NCI-H128 (cell line): Measurements from ENCODE around the gene SCAMP4.
A peak's percentile ranks its signal among the peaks of the same experiment; 100 is the strongest.

Experiments
- DNase-seq: peaks from one replicate; lab custom pipeline; 2025; ENCODE audit not compliant: unreplicated experiment; lab: John Stamatoyannopoulos, UW

The SCAMP4 gene, protein sequence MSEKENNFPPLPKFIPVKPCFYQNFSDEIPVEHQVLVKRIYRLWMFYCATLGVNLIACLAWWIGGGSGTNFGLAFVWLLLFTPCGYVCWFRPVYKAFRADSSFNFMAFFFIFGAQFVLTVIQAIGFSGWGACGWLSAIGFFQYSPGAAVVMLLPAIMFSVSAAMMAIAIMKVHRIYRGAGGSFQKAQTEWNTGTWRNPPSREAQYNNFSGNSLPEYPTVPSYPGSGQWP

DNA sequence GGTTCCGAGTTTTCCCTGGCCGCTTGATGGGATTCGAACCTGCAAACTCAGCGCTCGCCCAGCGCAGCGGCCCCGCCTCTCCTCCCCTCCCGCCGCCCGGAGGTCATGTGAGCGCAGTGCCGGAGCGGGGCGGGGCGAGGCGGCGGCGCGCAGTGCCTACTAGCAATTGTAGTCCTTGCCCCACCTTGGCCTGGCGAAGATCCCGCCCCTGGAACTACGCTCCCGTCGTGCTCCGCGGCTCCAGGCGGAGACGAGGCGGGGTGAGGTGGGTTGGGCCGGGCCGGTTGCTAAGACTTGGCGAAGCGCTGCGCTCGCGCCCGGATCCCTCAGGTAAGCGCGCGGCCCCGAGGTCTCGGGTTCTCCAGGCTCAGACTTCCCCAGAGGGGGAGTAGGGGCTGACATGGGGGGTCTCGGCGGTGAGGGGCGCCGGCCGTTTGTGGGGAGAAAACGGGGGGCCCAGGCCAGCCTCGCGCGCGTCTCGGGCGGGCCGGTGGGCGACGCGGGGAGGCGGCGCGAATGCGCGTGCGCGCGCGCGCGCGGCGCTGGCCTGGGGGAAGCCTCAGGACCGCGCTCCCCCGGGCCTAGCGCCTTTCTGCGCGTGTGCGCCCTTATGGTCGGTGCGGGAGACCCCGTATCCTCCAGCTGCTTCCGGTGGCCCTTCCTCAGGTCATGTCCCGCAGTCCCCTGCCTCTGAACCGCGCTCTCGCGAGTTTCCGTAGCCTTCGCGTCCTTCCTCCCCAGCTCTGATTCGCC is at the start of gene SCAMP4, which contains the start of gene ADAT3:
SCAMP4 (plus strand) TSS at position 290 of the 753 bp plus-strand sequence. CDS start 9,621 bp downstream, outside the sequence.
ADAT3 (plus strand) TSS at position 290 of the 753 bp plus-strand sequence. CDS start 6,649 bp downstream, outside the sequence.
- peak; percentile 95 for DNase-seq

DNA sequence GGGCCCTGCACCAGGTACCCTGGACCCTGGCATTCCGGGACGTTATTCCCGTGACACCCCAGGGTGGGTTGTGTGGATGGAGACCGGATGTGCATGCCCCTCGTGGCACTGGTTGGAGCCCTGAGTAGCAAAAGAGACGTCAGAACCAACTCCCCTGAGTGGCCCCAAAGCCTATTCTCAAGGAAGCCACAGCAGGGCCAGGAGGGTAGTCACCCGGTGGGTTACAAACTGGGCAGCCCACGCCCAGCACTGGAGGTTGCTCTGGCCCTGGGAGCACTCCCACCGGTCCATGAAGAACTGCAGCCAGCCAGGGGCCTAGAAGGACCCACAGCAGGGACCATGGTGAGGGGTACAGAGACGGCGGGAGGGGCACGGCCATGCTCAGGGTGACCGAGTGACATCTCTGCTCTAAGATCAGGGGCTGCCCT is 49.4 kb upstream of the SCAMP4 start:
- DNase-seq, result no peak

DNA sequence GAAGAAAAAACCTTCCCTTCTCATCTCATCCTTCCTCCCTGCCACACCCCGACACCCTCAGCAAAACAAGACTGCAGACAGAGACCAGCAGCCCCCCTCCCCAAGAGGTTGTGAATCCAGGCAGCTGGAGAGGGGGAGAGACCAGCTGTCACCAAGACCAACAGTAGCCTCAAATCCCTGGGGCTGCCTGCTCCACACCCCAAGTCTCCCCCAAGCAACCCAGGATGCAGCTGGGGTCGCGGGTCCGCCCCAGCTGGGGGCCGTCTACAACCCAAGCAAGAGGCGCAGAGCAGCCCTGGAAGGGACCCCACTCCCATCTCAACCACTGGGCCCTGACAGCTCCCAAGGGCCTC is 48.9 kb upstream of the SCAMP4 start:
- DNase-seq, result no peak

DNA sequence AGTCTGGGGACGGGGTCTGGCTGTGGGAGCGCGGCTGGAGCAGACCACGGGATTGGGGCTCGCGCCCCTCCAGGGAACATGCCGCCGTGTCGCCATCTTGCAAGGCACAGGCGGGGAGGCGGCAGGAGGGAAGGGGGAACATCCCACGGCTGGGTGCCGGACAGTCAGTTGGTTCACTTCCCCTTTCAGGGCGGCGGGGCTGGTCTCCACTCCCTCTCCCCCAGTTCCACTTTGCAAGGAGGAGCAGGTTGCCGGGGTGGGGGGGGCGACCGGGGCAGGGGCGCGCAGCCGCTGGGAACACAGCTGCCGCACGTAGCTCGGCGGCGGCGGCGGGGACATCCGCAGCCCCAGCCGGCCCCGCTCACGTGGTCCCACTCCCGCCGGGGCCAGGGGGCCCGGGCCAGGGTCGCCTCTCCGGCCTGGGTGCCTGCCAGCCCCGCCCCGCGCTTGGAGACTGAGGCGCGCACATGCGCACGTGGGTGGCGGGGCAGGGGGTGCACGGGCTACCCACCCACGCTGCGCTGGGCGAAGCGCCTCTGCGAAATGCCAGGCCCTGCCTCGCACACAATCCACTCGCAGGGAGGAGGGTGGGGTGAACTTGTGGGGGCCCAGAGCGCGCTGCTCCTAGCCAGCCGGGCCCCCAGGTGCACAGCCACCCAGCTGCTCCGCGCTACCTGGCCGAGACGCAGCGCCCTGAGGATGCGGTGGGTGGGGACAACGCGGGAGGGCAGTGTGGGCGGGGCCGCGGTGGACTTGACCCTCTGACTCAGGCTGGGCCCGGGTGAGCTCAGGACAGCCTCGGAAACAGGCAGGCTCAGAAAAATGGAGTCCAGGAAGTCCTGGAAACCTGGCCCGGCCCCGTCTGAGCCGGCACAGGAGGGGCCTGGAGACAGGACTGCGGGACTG is 48.2 kb upstream of the SCAMP4 start:
- no peak for DNase-seq

DNA sequence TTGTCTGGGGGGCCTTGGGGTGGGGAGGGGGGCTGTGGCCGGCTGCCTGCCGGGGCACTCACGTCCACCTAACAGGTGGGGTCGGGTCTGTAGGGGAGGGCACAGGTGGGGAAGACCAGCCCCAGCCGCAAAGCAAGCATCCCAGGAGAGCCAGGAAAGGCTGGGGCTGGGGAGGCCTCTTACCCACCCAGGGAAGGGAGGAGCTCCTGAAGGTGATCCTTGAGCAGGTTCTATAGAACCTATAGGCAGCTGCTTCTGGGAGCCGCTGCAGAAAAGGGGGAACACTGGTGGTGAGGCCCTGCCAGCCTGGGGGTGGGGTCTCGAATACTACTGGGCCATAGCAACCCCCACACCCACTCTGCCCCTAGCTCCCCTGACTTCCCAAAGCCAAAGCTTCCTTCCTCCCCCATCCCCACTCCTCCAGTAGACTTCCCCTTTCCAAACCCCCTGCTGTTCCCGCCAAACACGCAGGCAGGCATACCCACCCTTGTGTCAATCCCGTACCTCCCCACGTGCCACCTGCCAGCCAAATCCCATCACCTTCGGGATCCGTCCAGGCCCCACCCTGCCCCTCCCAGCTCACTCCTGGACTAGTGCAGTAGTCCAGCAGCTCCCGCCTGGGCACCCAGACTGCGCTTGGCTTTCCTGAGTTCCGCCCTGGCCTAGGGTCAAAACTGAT is 47.4 kb upstream of the SCAMP4 start:
- DNase-seq, result no peak

DNA sequence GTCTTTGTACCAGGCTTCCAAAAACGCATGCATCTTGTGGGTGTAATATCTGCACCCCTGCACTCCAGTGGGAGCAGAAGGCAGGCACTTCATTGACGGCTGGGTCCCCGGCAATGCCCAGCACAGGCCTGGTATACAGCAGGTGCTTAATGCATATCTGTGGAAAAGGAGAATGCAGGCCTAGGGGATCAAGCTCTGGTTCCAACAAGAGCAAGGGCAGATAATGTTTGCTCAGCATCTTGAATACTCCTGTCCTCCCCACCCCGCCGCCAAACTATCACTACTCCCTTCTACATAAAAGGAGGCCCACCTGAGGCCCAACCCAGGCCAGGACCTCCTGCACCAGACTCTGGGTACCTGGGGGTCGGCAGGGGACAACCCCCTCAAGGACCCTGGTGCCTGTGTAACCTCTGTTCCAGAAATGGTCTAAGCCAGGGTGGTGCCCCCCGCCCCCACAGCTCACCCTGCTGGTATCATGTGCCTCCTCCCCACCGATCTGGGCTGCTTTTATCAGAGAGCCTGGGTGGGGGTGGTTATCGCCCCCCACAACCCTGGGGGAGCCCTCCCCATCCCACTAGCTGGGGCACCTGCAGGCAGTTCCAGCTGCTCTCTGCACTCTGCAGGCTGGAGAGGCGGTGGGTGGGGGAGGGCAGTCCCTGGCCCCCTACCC is 46.7 kb upstream of the SCAMP4 start:
- no peak for DNase-seq

DNA sequence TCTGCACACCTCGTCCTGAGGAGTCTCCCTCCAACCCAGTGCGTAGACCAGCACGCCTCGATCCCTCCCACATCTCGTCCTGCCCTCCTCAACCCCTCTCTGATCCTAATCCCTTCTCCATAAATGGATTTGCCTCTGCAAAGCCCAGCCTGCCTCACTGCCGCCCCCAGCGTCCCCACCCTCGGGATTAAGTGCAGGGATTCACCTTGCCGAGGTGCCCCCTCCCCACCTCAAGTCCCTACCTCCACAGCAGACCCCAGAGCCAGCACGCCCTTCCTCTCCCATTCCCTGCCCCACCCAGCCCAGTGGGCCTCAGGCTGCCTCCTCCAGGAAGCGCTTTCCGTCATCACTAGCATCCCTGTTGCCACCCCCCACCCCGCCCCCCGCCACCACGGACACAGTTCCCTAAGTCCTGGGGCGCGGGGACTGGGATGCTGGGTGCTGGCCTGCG is 45.8 kb upstream of the SCAMP4 start:
- no peak for DNase-seq

DNA sequence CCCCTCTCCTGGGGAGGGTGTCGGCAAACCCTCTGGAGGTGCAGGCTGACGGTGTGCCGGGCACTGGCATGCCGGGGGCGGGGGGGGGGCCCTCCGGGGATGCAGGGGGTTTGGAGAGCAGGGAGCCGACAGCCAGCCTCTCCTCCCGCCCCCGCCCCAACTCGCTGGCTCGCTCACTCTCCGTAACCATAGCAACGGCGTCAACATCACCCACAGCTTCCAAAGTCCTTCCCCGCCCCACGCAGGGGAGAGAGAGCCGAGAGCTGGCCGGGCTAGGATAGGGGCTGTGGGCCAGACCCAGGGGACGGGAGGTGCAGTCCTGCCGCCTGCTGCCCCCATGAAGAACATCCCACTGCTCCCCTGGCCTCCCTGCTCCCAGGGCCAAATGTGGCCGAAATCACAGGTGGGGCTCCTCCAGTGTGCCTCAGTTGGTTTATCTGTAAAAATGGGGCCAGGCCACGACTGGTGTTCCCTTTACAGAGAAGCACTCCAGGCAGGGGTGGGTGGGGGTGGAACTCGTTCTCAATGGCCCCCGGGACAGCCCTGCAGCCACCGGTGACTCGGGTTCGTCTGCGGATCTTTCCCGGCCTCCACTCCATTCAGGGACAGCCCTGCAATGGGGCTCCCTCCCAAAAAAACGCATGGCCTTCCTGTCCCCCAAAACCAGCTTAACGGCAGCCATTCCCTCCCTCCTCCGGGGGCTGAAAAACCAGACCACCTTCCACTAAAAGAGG is 45.0 kb upstream of the SCAMP4 start:
- no peak for DNase-seq

DNA sequence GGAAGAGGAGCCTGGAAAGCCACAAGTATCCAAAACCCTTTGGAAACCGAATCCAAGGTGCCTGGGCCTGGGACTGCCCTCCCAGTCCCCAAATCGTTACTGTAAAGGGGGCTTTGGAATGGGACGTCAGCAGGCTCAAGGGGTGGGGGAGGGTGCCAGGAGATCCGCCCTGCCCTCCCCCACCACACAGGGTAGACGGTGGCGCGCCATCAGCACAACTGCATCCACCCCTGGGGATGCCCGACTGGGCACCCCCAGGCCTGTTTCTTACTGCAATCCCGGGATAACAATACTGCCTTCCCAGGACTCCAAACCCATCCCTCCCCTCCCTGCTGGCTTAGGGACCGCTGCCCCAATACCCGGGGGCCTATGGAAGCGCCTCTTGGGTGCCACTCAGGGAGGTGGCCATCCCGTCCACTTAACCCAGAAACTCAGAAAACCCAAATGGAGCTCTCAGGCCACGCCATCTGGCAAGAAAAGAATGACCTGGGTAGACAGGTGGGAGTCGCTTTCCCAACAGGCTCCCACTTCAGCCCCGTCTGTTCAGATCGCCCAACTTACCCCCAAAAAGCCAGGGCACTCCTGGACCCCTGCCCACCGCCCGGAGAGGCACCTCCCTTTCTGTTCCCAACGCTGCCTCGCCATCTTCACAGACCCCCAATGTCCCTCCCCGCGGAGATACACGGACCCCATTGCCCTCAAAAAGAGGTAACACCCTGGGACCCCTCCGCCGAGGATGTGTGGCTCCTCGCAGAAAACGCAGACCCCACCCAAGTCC is 44.2 kb upstream of the SCAMP4 start:
- no peak for DNase-seq

DNA sequence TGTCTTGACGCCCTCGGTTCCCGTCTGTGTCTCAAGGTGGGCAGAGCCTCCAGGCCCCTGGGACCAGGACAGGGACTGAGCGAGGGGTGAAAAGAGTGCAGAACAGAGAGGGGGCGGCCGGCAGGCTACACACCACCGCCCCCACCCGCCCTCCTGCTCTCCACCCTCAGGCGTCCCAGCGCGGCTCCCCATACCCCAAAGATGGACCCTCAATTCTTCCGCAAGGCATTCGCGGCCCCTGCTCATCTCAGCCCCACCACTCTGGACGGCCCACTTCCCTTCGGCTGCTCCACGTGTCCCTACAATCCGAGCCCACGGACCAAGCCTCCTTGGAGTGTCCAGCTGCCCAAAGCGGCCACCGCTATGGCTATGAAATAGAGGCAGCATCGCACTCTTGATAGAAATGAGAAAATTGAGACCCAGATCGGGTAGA is 43.6 kb upstream of the SCAMP4 start:
- no peak for DNase-seq

DNA sequence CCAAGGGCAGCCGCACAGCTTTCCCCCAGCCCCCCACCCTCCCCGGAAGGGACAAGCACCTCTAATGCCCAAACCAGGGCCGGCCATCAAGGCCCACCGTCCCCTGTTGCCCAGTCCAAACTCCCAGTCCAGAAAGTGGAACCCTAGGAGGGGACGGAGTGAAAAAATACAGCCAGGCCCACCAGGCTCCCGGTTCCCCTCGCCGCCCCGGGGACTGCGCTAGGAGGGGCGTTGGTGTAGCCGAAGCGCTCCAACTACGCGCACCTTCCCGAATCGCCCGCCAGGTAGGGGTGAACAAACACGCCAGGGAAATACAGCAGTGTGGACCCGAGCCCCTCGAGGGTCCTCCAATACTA is 43.2 kb upstream of the SCAMP4 start:
- DNase-seq, result no peak

DNA sequence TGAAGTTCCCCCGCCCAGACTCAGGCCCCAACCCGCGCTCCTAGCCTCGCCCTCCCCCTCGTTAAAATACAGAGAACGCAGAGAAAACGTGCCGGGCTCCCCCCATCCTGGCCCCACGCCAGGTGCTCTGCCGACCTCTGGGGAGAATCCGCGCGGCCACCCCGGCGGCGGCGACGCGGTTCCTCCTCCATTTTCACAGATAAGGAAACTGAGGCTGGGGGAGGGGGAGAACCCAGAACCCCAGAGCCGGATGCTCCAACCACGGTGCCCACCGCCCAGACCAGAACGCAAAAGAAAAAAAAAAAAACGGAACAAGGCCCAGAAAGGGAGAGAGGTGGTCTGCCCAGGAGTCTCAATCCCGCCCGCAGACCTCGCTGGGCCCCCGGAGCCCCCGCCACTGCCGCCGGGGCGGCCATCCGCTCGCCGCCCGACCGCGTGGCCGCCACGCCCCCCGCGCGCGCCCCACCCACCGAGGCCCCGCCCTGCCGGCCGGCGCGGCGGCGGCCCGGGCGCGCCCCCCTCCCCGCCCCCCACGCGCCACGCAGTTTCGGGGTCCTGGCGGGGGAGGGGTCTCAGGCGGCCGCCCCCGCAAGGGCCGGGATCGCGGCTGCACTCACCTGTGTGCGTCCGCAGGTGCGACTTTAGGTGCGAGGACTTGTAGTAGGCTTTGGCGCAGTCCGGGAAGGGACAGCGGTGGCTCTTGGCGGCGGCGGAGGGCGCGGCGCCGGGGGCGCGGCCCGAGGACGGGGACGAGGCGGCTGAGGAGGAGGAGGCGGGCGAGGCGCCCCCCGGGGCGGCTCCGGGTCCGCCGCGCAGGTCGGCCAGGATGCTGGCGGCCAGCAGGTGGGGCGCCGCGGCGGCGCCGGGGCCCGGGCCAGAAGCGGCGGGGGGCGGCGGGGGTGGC is 42.5 kb upstream of the SCAMP4 start:
- no peak for DNase-seq

DNA sequence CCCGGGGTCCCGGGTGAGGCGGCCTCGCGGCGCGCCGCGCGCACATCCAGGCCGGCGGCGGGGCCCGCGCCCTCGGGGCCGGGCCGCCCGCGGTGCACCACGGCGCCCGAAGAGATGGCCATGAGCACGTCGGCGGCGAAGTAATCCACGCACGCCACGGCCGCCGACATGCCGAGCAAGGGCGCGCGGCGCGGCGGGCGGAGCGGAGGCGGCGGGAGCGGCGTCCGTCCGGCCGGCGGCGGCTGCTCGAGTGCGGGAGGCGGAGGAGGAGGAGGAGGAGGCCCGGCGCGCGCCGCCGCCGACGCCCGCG is 41.9 kb upstream of the SCAMP4 start, which contains the start of gene KLF16:
KLF16 (minus strand) TSS at position 252 of the 310 bp plus-strand sequence; CDS start at position 170, 82 bp downstream.
- DNase-seq, result no peak

DNA sequence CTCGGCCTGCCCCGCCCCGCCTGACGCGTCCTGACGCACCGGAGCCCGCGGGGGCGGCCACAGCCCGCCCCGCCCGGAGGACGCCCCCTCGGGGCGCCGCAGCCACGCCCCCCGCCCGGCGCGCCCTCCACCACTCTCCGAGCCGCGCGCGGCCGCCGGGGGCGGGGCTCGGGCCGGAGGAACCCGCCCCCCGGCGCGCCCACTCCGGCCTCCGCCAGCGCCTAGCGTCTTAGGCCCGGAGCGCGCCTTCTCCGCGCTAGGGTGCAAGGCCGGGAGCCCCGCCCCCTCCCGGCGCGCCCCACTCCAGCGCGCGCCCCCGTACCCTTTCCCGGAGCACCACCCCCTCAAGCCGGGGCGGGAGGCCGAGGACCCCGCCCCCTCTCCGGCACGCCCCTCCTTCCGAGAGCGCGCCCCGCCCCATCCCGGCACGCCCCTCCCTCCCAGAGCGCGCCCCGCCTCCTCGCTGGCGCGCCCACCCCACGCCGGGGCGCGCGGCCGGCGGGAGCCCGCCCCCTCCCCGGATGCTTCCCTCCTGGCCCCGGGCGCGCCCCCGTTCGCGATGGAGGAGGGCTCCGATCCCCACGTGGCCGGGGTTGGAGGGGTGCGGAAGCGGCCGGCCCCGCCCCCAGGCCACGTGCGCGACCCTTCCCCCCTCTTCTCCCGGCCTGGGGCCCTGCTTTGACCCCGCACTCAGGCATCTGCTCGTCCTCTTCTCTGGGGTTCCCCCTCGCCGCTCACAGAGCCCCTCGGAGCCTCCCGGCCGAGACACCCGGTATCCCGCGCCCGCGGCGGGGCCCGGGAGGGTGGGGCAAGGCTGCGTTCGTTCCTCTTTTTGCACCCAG is 41.3 kb upstream of the SCAMP4 start:
- peak; percentile 79 for DNase-seq

DNA sequence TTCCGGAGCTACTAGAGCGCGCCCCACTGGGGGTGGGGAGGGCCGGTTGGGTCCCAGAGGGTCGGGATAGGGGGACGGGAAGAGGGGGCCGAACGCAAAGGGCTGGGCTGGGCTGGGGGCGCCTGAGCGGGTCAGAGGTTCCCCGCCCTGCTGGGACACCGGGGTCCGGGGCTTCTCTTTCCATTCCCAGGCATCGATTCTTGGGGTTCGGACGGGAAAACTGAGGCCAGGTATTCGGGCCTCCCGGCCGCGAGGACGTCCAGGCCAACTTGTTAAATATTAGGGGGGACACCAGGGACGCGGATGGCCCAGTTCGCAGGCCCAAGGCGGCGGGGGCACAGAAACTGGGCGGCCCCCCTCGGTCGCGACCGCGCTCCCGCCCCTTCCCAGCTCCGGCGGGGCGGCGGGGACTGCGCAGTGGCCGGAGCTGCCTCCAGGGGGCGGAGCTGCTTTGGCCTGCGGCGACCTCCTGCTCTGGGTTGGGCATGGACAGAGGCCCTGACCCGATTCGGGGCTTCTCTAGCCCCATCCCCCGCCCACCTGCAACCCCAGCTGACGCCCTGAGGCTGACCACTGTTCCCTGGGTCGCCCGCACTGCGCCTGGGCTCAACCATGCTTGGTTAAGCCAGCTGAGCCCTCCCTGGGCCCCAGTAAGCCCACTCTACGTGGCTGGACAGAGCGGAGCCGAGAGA is 40.6 kb upstream of the SCAMP4 start:
- no peak for DNase-seq

DNA sequence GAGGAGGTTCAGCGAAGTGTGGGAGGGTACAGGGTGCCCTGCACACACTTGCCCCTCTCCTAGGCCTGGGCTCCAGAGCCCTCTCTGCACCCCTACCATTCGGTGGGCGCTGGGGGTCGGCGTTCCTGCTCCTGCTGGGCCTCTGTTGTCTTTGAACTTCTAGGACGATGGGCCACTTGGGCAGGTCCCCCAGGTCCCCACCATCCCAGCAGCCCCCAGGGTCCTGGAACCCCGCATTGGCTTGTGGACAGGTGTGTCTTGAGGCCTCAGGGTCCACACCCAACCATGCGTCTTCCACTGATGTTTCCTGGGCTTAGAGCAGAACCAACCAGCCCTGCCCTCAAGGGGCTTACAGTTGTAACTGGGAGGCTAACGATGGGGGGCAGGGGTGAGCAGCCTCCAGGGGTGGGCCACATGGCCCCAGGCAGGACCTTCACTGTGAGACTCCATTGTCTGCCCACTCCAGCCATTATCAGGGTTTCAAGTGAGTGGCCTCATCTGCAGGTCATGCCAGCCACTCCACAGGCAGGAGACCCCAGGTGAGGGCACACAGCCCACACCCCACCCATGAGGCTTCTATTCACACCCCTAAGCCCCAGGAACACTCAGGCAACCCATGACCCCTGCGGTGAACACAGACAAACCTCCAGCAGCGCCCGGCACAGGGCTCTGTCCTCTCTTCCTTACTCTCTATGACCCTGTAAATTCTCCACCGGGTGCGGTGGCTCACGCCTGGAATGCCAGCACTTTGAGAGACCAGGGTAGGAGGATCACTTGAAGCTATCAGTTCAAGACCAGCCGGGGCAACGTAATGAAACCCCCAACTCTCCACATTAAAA is 39.8 kb upstream of the SCAMP4 start:
- DNase-seq, result no peak
